Bronchial epithelial cell (primary cell): Measurements from ENCODE around the gene GMDS. TPM values are rescaled to one million over a fixed set of nuclear protein-coding genes. Genes with fewer than 3 reads are reported as not detected.

Experiments used
- DNase-seq: peaks from one replicate; pipeline ENCODE4 v3.0.0-alpha.2; 2010; ENCODE audit warnings: low read depth
- FAIRE-seq: peaks from 2 replicates; lab custom pipeline; 2011; peaks lifted over from hg19 to GRCh38; lab: Jason Lieb, UNC
- H3K27me3 ChIP-seq: 2 replicates; pipeline ENCODE4 v1.5.1; 2011; ENCODE audit warnings: low read length; ENCODE audit not compliant: control insufficient read depth, insufficient read depth
- H3K36me3 ChIP-seq: 2 replicates; pipeline ENCODE4 v1.5.1; 2011; ENCODE audit warnings: low read length; ENCODE audit not compliant: control insufficient read depth, insufficient read depth
- H3K4me3 ChIP-seq: 2 replicates; pipeline ENCODE4 v1.5.1; 2011; ENCODE audit warnings: mild to moderate bottlenecking, low read depth, low read length, control low read depth
- total RNA-seq: library from RNA; depleted of rRNA; stranded (reverse); fragments of >200 nt; gene quantifications from 2 replicates; pipeline ENCODE4 v1.2.1, GENCODE V29; 2014
- TF ChIP-seq, protein P1 (sequence below): IDR thresholded peaks from 2 replicates; pipeline ENCODE4 v1.5.1; 2011; ENCODE audit warnings: mild to moderate bottlenecking, moderate library complexity, low read length, control low read depth, inconsistent platforms; ENCODE audit not compliant: insufficient read depth, severe bottlenecking

GMDS gene
- total RNA-seq, 1 donor from 2014 or later, result 8.2 TPM

DNA sequence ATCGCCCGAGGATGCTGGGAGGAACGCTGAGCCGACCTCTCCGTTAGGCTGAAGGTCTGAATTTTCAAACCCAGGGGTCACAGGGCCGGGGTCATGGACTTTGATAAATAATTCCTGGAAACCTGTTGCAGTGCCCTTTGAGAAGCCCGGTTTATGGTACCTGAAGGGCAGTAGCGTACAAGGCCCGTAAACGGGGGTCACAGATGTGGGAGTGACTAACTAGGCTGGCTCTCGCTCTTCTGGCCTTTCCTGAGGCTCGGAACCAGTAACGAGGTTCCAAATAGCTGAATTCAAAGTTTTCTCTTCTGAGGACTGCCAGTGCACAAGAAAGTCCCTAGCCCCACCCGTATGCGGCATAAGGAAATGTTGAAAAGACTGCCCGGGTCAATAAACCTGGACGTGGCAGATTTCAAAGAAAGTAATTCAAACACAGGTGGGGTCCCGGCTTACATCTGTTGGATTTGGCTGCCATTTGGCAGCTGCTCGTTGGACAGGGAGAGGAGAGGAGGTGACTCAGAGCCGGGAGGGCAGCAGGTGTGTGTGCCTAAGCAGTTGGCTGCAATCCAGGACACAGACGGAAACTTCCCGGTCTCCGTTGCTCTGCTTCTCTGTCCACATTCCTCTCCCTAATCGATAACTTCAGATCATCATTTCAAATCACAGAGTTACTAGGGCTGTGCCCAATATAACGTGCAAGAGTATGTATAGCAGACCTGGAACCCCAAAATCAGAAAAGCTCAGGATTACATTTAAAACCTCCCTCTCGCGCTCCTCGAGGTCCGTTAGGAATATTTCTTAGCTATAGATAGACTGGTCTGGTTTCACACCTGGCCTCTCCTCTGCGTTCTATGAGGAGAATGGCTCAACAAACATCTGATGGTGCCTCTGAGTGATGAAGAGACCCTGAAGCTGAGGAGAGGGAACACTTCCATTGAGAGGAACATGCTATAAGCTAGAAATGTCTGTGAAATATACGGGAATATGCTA, 765 bp upstream of the GMDS start:
- H3K36me3 ChIP-seq, result no peaks in the 10 kb centered on the region

DNA sequence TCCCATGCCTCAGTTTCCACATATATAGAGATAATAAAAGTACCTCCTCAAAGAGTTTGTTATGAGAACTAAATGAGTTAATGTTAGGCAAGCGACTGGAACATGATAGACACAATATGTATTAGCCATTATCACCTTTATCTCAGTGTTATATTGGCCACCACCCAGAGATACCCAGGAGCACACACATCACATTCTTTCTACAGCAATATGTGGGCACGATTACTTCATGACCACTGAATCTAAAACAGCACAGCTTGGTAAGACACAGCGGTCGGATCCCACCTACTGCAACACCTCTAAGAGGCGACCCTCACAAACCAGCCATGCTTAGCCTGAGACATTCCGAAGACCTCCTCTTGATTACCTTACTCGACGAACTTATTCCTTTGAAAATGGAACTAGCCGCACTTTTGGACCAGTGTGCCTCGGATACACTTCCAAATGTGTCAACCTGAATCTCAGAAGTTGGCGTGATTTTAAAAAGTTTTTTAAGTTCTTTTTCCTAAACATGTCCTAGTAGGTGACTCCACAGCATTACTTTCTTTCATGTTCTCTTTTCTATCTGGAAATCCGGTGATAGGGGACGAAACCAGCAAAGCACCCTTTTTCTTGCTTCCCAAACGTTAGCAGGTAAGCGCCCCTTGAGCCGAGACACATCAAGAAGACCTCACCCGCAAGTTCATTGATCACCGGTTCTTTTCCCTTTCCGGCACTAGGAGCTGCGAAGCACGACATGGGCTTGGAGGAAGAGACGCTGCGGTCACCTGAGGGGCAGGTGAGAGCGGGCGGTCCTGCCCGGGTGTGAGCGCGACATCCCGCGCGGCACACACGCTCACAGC, 923 bp downstream of the GMDS start:
- peak overlapping the region; percentile 69 for H3K4me3 ChIP-seq
- DNase-seq, result peak; percentile 13

More for the DNA sequence above, 765 bp upstream of the GMDS start:
- Histone ChIP-seq H3K4me3 (peak overlapping the region; percentile 69), H3K27me3 (no peaks in the 10 kb centered on the region)
- DNase-seq (peak; percentile 85), FAIRE-seq (no peak)
- TF ChIP-seq, protein P1, sequence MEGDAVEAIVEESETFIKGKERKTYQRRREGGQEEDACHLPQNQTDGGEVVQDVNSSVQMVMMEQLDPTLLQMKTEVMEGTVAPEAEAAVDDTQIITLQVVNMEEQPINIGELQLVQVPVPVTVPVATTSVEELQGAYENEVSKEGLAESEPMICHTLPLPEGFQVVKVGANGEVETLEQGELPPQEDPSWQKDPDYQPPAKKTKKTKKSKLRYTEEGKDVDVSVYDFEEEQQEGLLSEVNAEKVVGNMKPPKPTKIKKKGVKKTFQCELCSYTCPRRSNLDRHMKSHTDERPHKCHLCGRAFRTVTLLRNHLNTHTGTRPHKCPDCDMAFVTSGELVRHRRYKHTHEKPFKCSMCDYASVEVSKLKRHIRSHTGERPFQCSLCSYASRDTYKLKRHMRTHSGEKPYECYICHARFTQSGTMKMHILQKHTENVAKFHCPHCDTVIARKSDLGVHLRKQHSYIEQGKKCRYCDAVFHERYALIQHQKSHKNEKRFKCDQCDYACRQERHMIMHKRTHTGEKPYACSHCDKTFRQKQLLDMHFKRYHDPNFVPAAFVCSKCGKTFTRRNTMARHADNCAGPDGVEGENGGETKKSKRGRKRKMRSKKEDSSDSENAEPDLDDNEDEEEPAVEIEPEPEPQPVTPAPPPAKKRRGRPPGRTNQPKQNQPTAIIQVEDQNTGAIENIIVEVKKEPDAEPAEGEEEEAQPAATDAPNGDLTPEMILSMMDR, result no peak

DNA sequence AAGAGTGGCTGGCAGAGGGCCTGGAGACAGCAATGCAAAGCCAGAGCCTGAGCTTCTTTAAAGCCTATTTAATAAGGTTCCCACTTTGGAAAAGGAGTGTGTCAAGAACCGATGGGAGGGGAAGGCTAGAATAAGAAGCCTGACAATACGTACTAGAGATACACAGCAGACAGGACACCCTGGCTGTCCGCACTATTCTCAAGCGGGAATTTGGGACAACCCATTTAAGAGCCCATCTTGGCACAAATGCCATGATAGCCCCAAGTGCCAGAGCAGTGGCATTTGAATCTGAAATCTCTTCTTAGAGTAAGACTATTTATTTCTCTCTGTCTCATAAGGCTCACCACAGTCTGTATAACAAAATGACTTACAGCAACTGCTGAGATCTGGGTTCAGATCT, 3.1 kb downstream of the GMDS start:
- H3K27me3 ChIP-seq, result no peaks in the 10 kb centered on the region
- no peak overlapping the region for H3K4me3 ChIP-seq
- TF ChIP-seq, protein P1, result no peak
- FAIRE-seq, result no peak
- no peaks in the 10 kb centered on the region for H3K36me3 ChIP-seq
- no peak for DNase-seq

More for the DNA sequence above, 923 bp downstream of the GMDS start:
- TF ChIP-seq, protein P1, result no peak
- Histone ChIP-seq H3K27me3 (no peaks in the 10 kb centered on the region), H3K36me3 (no peaks in the 10 kb centered on the region)
- FAIRE-seq, result no peak

DNA sequence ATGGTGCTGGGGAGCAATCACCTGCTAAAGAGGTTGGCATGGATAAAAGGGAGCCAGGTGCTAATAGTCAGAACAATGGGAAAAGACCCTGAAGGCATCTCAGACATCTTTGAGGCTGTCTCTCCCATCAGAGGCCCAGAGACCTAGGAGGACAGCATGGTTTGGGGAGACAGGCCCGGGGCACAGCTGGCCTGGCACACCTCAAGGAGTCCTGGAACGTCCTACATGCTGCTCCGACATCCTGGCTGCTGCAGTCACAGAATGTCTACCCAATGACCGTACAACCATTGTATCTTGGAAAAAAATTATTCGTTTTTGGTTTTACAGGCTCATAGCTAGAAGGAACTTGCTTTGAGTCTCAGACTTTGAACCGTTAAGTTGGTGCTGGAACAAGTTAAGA, 4.4 kb downstream of the GMDS start:
- no peak for DNase-seq
- Histone ChIP-seq H3K27me3 (no peaks in the 10 kb centered on the region), H3K36me3 (no peaks in the 10 kb centered on the region), H3K4me3 (no peak overlapping the region)
- TF ChIP-seq, protein P1, result no peak
- no peak for FAIRE-seq

DNA sequence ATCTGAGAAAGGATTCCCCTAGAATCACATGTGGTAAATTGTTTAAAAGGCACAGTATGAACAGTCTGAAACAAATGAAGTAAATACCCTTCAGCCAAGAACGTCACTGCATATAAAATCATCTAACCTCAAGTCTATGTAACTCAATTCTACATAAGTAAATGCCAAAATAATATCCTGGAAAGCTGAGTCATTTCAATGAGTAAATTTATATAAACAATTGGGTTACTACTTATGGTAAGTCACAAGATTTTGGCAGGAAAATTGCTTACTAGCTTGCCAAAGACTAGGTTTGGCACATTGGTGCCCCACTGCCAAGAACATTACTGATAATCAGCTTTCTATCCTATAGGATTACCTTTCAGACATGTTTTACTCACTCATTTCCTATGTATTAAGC, 8.4 kb downstream of the GMDS start:
- no peaks in the 10 kb centered on the region for H3K27me3 ChIP-seq
- H3K36me3 ChIP-seq, result no peaks in the 10 kb centered on the region
- no peak overlapping the region for H3K4me3 ChIP-seq
- TF ChIP-seq, protein P1, result no peak
- FAIRE-seq (no peak), DNase-seq (peak; percentile 96)
